A549 (cell line): ENCODE measurements around the gene AFG3L2. TPM values are rescaled to one million over a fixed set of nuclear protein-coding genes. Genes with fewer than 3 reads are reported as not detected.

ENCODE experiments used
- ATAC-seq, 2 experiments: fragments of 200-7000 bp in 1 of 2; fragments of >200 bp in 1 of 2; cut with Nextera tagmentation in 1 of 2; cut with Tn5 transposase in 1 of 2; 3 replicates each; pipeline versions ENCODE4 v1.8.0 to v1.9.1; 2018 to 2020; ENCODE audit warnings: mild to moderate bottlenecking in 1 of 2, moderate library complexity in 1 of 2
- CTCF ChIA-PET: fragments of 300-600 bp; sonication (Branson Sonifier 250); formaldehyde crosslinking; extraction: SDS; loops from one replicate; lab custom pipeline; 2021; ENCODE audit warnings: antibody characterized with exemption, inconsistent platforms; lab: Yijun Ruan, JAX
- POLR2A ChIA-PET: fragments of 350-600 bp; formaldehyde crosslinking; extraction: SDS; loops from one replicate; lab custom pipeline; 2021; ENCODE audit warnings: antibody characterized with exemption, inconsistent platforms; lab: Yijun Ruan, JAX
- DNase-seq, 2 experiments: peaks; one replicate each; pipeline versions ENCODE4 v3.0.0 to v3.0.0-alpha.2; 2011 to 2016; ENCODE audit warnings: low read depth in 1 of 2, low spot score in 1 of 2
- FAIRE-seq: peaks from 2 replicates; lab custom pipeline; 2011; peaks lifted over from hg19 to GRCh38; lab: Jason Lieb, UNC
- H3K27ac ChIP-seq, 2 experiments: fragments of >200 bp; sonication (Bioruptor Twin); formaldehyde crosslinking; 3 replicates each; pipeline ENCODE4 v1.5.1; 2016 to 2017
- H3K4me1 ChIP-seq: fragments of >200 bp; sonication (Bioruptor Twin); formaldehyde crosslinking; 3 replicates; pipeline ENCODE4 v1.6.1; 2016
- H3K4me2 ChIP-seq: fragments of >200 bp; sonication (Bioruptor Twin); formaldehyde crosslinking; 3 replicates; pipeline ENCODE4 v1.6.1; 2016
- H3K4me3 ChIP-seq: fragments of >200 bp; sonication (Bioruptor Twin); formaldehyde crosslinking; 3 replicates; pipeline ENCODE4 v1.5.1; 2016
- H3K9me3 ChIP-seq: fragments of >200 bp; sonication (Bioruptor Twin); formaldehyde crosslinking; 3 replicates; pipeline ENCODE4 v1.6.1; 2016
- ATOH8 ChIP-seq: fragments of 250-450 bp; sonication (Bioruptor Pico); IDR thresholded peaks from 2 replicates; pipeline ENCODE4 v1.5.0; 2020; ENCODE audit warnings: low read depth, mild to moderate bottlenecking, moderate library complexity
- BCL3 ChIP-seq: fragments of >200 bp; sonication (Bioruptor Twin); formaldehyde crosslinking; IDR thresholded peaks from 3 replicates; pipeline ENCODE4 v1.6.1; 2016
- BHLHE40 ChIP-seq: IDR thresholded peaks from 2 replicates; pipeline ENCODE4 v1.6.1; 2012; ENCODE audit warnings: low read depth, low read length, inconsistent platforms
- CBX8 ChIP-seq: fragments of 200-600 bp; sonication (generic); IDR thresholded peaks from 2 replicates; pipeline ENCODE4 v1.6.1; 2016
- E2F6 ChIP-seq: IDR thresholded peaks from 2 replicates; pipeline ENCODE4 v1.6.1; 2012; ENCODE audit warnings: low read depth, borderline replicate concordance
- ESRRA ChIP-seq: fragments of 150-350 bp; IDR thresholded peaks from 2 replicates; pipeline ENCODE4 v1.6.1; 2014; ENCODE audit warnings: mild to moderate bottlenecking, low read length, borderline replicate concordance
- HES2 ChIP-seq: fragments of >200 bp; sonication (Bioruptor Twin); formaldehyde crosslinking; IDR thresholded peaks from 2 replicates; pipeline ENCODE4 v1.6.1; 2016
- HOXB5 ChIP-seq: fragments of 250-450 bp; sonication (Bioruptor Pico); IDR thresholded peaks from 2 replicates; pipeline ENCODE4 v1.5.0; 2020; ENCODE audit warnings: mild to moderate bottlenecking, moderate library complexity
- JUN ChIP-seq, 2 experiments: fragments of >200 bp; sonication (Bioruptor Twin); formaldehyde crosslinking; IDR thresholded peaks; 2 replicates in 1 of 2; 3 replicates in 1 of 2; pipeline ENCODE4 v1.6.1; 2016 to 2017
- MAX ChIP-seq: IDR thresholded peaks from 2 replicates; pipeline ENCODE4 v1.6.1; 2012
- NFE2L2 ChIP-seq: fragments of 150-350 bp; conservative IDR thresholded peaks from 2 replicates; pipeline ENCODE4 v1.6.1; 2014; ENCODE audit warnings: low read length
- NR3C1 ChIP-seq: fragments of >200 bp; sonication (Bioruptor Twin); formaldehyde crosslinking; IDR thresholded peaks from 3 replicates; pipeline ENCODE4 v1.6.1; 2017
- PHF8 ChIP-seq: fragments of 200-600 bp; sonication (generic); IDR thresholded peaks from 2 replicates; pipeline ENCODE4 v1.6.1; 2016; ENCODE audit warnings: low read depth, mild to moderate bottlenecking, antibody characterized with exemption, moderate library complexity, borderline replicate concordance
- POLR2A ChIP-seq: IDR thresholded peaks from 2 replicates; pipeline ENCODE4 v1.6.1; 2012; ENCODE audit warnings: mild to moderate bottlenecking, low read length
- RCOR1 ChIP-seq: fragments of 150-350 bp; IDR thresholded peaks from 2 replicates; pipeline ENCODE4 v1.6.1; 2014; ENCODE audit warnings: antibody characterized with exemption, low read length, low read depth
- USF2 ChIP-seq: fragments of 450-650 bp; IDR thresholded peaks from 2 replicates; pipeline ENCODE4 v1.6.1; 2014; ENCODE audit warnings: antibody characterized with exemption
- WGBS: methylation state at CpG from one replicate; pipeline ENCODE4 v1.1.6; 2017; ENCODE audit errors: missing lambda C conversion rate; 5-methylcytosine and 5-hydroxymethylcytosine counted together
- polyA minus RNA-seq: library from RNA; depleted of rRNA, polyadenylated mRNA; stranded (reverse); fragments of >200 nt; gene quantifications from 2 replicates; pipeline ENCODE4 v1.2.3, GENCODE V29; 2011; rRNA and poly(A)+ RNA removed
- polyA plus RNA-seq, 4 experiments: library from polyadenylated mRNA; depleted of rRNA in 3 of 4; stranded (reverse); fragments of >200 nt; fragmentation: RNase III in 1 of 4; extraction: RNeasy Plus Mini Kit Qiagen cat#74134 plus additional on column Dnase treatment in 1 of 4; gene quantifications; 2 replicates in 3 of 4; 3 replicates in 1 of 4; pipeline ENCODE4 v1.2.3, GENCODE V29; 2011 to 2017

Gene AFG3L2
- polyA plus RNA-seq (2011; rRNA removed) (36.5 and 56.4 TPM in 2 replicates), polyA plus RNA-seq (2017; fragmentation: RNase III; extraction: RNeasy Plus Mini Kit Qiagen cat#74134 plus additional on column Dnase treatment) (33.7 to 37.8 TPM (median 33.8 TPM) in 3 replicates), polyA minus RNA-seq (25.9 and 28.7 TPM in 2 replicates)
- polyA plus RNA-seq (2012; cell fraction: cytosol; rRNA removed): 22.8 and 23.3 TPM in 2 replicates
- 19.3 and 27.7 TPM in 2 replicates for polyA plus RNA-seq (2012; cell fraction: nucleus; rRNA removed)

- Histone ChIP-seq H3K4me2 (peak within 1 kb of the TSS; percentile 82), H3K27ac (peak within 1 kb of the TSS; percentile 92 to 95), H3K4me3 (peak within 1 kb of the TSS; percentile 76), H3K4me1 (peaks cover 9% of the 10 kb centered on the region; the same call in 1 of the 3 replicates)
- peak; percentile 89 to 90 for ATAC-seq
- CTCF ChIA-PET: interaction anchor here (0.7 to 1.9 kb wide), 5 partner anchors 15 to 419 kb away, joined by 3 to 6 read pairs (median 3); no protein-coding TSS in a partner anchor
- WGBS: 0% methylated on average over 13 of the region's 100 CpGs
- peak; percentile 48 to 98 for DNase-seq
- no peak for FAIRE-seq
- TF ChIP-seq BHLHE40: peak; percentile 41; the same call in 1 of the 2 replicates
- peak; percentile 71; the same call in 1 of the 3 replicates for TF ChIP-seq BCL3
- peak; percentile 74 for TF ChIP-seq USF2
- TF ChIP-seq PHF8: peak; percentile 93
- TF ChIP-seq RCOR1: no peak
- TF ChIP-seq ATOH8 (CRISPR knock-in tag): 0 out of 2 replicates have a peak, but pooled peaks have one; percentile 27
- peak; percentile 29 to 53; a peak in 2 of 5 replicates for TF ChIP-seq JUN (IDR thresholded peaks at IDR 0.05)
- TF ChIP-seq POLR2A: peak; percentile 88
- peak; percentile 61 for TF ChIP-seq MAX
- peak; percentile 69; the same call in 1 of the 2 replicates for TF ChIP-seq ESRRA
- 0 out of 2 replicates have a peak, but pooled peaks have one; percentile 40 for TF ChIP-seq HOXB5 (CRISPR knock-in tag)
- peak; percentile 69; the same call in 1 of the 2 replicates for TF ChIP-seq E2F6
- no peak for TF ChIP-seq HES2
- TF ChIP-seq NR3C1: no peak
- TF ChIP-seq, all 56 proteins: peak for 11
- POLR2A ChIA-PET: interaction anchor here (0.6 to 1.8 kb wide), 14 partner anchors 10 to 571 kb away, joined by 3 to 8 read pairs (median 6); partner anchors contain the start of genes CEP76, PRELID3A, PSMG2 and PTPN2
- no peaks in the 10 kb centered on the region for H3K9me3 ChIP-seq
These were observed at the start of gene AFG3L2 for GRCh38 chr18:12376754-12377555. TSS of gene AFG3L2 (minus strand) at chr18:12377227. CDS start at chr18:12377082, 145 bp downstream.

- ATAC-seq: no peak
- WGBS: 89% methylated on average over 4 of the region's 4 CpGs
- CTCF ChIA-PET: interaction anchor here (2.1 kb wide), 1 partner anchor 12 kb away, joined by 8 read pairs; no protein-coding TSS in a partner anchor
- no peak for FAIRE-seq
- DNase-seq: no peak
- TF ChIP-seq CBX8 (no peak), NFE2L2 (peak; percentile 60)
- H3K4me2 ChIP-seq: no peak overlapping the region
- no peak overlapping the region for H3K4me3 ChIP-seq
- H3K4me1 ChIP-seq: no peaks in the 10 kb centered on the region
- H3K9me3 ChIP-seq: no peaks in the 10 kb centered on the region
- H3K27ac ChIP-seq: no peak overlapping the region
- POLR2A ChIA-PET: no interaction called here
These were observed 47.2 kb upstream of the AFG3L2 start for GRCh38 chr18:12424252-12424651.
